ENCODE data around the gene CDK5RAP1.
"Not testable (repeated sequence)": the region's sequence is repeated elsewhere in the genome, so short reads cannot be mapped to it uniquely, and the experiment has no call there.

CDK5RAP1 gene

DNA sequence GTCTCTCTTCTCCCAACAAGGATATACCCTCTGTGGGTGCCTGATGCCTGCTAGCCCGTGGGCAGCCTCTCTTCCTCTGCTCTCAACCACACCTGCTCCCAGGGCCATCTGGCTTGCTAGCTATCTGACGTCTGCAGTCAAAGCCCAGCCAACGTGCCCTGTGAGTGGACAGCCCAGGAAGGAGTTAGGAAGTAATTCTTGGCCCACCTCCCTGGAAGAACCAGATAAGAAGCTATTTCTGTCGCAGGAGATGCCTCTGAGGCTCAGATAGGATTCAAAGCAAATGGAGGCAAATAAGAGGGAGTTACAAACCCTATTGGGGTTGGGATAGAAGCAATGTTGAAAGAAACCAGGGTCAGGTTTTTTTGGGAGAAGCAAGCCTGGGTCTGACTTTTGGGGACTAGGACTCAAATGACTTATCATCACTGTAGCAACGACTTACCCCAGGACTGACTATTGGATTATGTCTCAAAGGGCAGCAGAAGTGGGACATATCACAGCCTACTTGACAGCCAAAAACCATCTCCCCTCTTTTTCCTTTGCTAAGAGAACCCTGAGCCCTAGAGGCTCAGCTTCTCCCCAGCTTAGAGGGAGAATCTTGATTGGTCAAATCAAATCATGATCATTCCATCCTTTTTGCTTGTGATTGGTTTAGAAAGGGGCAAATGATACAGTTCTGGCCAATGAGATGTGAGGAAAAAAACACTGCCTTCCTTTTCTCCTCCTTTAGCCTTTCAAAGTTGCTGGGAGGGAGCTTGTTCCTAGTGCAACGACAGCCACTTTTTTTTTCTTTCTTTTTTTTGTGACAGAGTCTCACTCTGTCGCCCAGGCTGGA lies 18.0 kb upstream of the CDK5RAP1 start:
- no peak for DNase-seq

DNA sequence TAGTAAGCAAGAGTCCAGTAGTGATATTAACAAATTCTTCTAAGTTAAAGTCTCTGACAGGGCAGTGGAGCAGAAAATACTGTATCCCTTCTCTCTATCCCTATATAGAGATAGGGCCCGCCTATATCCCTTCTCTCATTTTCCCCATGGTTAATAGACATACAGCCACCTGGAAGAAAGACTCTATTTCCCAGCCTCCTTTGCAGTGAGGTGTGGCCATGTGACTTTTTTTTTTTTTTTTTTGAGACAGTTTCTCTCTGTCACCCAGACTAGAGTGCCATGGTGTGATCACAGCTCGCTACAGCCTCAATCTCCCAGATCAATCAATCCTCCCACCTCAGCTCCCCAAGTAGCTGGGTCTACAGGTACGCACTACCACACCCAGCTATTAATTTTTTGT lies 16.7 kb upstream of the CDK5RAP1 start:
- no peak for DNase-seq

DNA sequence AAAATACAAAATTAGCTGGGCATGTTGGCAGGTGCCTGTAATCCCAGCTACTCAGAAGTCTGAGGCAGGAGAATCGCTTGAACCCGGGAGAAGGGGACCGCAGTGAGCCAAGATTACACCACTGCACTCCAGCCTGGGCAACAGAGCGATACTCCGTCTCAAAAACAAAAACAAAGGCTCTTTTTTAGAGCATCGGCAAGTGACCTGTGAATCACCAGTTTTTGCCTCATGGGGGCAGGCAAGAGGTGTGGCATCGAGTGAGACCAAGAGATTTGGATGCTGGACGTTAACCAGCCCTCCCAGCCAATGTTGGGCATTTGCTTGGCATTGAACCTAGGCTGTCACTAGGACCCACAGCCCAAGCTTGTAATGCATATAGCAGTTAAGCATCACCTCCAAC lies 14.6 kb upstream of the CDK5RAP1 start:
- no peak for DNase-seq

DNA sequence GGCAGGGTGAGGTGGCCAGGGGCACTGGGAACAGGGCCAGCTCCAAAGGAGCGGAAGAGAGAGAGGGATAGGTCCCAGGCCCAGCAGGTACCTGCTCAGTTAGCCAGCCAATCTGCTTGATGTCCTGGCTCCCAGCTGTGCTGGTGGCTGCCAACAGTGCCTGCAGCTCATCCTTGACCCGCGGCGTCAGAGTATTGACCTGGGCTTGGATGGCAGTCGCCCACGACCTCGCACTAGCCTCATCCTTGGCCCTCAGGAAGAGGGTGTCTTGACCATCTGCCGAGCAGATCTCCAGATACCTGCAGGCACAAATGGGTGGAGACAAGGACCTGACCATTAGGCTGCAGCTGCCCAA lies 11.1 kb upstream of the CDK5RAP1 start:
- DNase-seq = no peak

DNA sequence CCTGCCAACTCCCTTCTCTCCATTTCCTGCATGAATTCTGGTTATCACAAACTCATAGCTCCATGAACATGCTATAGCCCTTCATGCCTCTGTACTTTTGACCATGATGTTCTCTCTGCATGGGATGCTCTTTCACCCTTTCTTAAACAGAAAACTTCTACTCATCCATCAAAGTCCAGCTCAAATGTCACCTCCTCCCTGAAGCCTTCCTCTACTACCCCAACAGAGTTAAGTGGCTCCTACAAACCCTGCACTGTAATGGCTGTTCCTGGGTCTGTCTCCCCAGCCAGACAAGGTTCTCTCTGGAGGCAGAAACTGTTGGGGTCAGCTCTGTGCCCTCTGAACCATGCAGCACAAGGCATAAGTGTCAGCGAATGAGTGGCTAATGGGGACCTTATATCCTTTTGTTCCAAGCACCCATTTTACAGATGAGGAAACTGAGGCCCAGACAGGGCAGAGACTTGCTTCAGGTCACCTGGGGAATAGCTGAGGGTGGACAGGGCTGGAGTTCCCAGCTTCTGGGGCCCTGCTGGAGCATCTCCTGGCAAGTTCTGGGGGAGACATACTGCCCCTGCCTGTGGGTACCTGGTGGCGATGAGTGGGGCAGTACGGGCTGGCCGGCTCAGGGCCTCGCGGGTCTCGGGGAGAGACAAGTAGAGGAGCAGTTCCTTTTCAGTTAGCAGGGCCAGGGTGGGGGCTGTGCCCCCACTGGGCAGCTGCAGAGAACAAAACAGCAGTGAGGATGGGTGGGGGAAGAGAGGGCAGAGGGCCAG lies 10.6 kb upstream of the CDK5RAP1 start:
- no peak for DNase-seq

DNA sequence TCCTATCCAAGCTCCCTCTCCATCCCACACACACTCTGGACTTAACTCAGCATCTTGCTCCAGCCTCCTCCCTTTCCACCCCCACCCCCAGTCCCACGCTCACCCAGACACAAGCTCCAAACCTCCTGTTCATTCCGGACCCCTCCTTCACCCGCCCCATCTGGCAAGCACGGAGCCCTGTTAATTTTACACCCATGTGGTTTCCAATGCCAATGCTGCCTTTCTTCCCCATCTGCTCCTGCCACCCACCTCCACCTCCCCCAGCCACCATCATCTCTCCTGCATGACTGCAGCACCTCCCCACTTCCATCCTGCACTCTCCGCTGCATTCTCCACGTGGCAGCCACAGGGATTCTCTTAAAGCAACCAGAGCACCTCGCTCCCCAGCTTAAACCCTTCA lies 9.9 kb upstream of the CDK5RAP1 start:
- DNase-seq = no peak

DNA sequence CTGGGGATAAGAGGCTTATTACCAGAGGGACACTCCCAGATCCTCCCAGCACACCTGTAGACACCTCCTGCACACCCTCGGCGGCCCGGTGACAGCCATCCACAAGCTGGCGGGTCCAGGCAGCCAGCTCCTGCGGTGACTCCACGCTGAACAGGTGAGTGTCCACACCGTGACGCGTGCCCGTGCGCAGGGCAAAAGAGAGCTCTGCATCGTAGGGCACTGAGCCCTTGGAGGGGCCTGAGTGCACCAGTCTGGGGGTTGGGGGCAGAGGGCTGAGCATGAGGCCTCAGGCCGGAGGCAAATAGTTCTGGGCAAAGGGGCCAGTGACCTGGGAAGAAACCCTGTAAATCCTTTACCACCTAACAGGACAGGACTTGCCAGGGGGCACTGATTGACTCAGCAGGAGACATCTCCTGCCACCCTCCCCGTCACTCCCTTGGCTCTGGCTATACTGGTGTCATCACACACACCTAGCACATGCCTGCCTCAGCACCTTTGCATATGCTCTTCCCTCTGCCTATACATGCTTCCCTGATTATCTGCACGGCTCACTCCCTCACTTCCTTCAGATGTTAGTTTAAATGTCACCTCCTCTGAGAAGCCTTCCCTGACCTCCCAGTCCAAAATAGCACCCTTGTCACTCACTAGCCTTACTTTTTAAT lies 8.9 kb upstream of the CDK5RAP1 start:
- no peak for DNase-seq

DNA sequence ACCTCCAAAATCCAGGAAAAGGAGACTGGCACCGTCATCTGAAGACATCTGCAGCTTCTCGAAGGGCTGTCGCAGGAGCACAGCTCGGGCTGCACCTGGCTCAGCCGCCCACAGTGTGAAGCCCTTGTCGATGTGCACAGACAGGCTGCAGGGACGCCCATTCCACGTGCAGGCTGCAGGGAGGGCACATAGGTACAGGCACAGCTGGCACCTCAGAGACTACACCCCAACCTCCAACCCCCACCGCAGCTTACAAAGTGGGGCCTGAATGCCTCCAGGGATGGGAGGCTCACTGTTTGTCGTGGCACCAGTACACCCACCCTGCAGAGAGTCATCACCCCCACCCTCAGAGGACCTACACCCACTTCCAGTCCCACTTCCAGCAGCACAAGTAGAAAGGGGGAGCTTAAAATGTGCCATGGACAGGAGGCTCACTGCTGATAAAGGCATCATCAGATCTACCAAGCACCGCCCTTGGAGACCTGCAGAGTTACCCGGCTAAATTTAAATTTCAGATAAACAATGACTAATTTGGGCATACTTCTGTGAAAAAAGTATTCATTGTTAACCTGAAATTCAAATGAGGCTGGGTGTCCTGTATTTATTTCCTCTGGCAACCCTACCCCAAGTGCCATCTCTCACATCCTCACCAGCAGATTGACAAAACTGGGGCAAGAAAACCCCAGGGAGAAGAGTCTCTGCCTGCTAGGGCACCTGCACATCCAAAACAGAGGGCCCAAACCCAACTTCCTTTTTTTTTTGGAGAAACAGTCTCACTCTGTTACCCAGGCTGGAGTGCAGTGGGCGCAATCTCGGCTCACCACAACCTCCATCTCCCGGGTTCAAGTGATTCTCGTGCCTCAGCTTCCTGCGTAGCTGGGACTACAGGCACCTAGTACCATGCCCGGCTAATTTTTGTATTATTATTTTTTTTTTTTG lies 7.7 kb upstream of the CDK5RAP1 start:
- no peak for DNase-seq

DNA sequence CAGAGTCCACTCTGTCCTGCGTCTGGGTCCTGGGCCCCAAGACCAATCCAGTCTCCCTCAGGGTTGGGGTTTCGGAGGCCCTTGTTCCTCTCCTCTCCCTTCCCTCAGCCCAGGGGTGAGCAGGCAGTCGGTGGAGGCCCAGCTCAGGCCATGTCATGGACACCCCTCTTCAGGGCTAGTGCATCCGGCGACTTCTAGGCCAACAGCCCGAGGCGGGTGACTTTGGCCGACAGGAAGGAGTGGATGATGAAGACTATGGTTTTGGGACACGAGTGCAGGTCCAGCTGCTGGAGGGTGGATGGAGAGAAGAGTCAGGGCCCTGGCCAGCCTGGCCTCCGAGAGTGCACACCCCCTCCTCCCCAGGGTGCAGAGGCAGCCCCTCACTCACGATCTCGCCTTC lies 7.0 kb upstream of the CDK5RAP1 start:
- no peak for DNase-seq

DNA sequence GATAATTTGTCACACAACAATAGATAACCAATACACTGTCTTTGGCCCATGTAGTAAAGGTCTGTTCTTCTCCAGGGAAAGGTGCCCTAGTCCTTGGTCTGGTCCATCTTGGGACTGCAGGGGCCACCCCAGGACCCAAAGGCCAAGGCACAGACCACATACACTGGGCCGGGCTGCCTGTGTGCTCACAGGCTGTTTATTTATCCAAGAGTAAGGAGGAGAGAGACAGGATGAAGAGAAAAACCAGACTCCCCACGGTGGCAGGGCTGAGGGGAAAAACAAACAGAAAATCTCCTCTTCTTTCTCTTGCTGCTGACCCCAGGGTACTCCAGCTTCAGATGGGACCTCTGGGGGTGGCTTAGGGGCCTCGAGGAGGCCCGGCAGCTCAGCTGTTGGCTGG lies 6.5 kb upstream of the CDK5RAP1 start:
- DNase-seq = no peak

DNA sequence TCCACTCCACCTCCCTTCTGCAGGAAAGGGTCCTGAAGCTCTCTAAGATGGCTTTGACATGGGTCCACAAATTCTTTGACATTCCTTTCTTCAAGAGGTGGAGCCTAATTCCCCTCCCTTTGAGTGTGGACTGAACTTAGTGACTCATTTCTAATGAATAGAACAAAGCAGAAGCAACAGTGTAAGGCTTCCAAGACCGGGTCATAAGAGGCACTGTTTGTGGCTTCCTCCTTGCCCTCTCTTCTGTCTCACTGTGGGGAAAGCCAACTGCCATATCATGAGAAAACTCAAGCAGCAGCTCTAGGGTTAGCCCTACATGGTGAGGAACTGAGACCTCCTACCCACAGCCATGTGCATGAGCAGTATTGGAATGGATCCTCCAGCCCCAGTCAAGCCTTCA lies 5.9 kb upstream of the CDK5RAP1 start:
- no peak for DNase-seq

DNA sequence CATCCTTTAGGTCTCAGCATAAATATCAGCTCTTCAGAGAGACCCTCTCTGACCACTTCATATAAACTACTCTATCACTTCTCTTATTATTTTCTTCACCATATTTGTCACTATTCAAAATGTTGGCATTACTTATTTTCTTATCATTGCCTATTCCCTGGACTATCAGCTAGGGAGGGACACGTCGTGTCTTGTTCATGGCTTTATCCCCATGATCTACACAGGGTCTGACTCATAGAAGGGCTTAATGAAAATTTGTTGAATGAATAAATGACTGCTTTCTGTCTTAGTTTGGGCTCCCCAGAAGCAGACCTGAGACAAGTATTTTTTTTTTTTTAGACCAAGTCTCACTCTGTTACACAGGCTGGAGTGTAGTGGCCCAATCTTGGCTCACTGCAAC lies 3.0 kb upstream of the CDK5RAP1 start:
- no peak for DNase-seq

DNA sequence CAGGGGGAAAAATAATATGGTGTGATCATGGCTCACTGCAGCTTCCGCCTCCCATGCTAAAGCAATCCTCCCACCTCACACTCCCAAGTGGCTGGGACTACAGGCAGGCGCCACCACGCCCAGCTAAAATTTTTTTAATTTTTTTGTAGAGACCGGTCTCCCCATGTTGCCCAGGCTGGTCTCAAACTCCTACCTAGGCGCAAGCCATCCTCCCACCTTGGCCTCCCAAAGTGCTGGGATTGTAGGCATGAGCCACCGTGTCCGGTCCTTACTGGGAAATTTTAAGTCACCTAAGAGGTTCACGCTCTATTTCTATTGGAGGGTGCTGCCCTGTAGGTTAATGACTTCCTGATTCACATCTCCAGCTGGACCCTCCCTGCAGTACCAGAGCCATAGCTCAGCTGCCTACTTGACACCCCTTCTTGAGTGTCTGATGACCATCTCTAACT lies 626 bp upstream of the CDK5RAP1 start:
- DNase-seq = peak; percentile 5 to 13

DNA sequence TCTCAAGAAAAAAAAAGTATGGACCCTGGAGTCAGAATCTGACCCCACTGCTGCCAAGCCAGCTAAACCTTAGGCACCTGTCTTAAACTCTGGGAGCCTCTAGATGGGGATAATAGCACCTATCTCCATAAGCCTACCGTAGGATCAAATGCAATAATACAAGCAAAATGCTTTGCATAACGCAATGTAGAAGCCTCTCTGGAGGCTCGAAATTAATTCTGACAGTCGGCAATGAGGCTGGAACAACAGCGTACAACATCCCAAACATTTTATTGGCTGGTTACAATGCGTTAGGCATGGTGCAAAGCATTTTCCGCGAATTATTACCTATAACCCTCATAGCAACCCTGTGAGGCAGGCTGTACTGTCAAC lies 521 bp downstream of the CDK5RAP1 start:
- DNase-seq = peak in 1 of 2 experiments; percentile 2

DNA sequence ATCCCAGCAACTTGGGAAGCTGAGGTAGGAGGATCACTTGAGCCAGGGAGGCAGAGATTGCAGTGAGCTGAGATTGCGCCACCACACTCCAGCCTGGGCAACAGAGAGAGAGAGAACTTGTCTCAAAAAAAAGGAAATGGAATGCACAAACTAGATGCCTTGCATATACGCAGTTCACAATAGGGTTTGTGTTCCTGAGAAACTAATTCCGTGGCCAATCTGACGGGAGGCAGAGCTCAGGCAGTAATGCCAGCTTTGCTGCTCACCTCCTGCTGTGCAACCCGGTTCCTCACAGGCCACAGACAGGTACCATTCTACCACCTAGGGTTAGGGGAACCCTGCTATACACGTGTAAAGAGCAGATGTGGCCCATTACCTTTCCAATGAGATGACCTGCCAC lies 1.4 kb downstream of the CDK5RAP1 start:
- no peak for DNase-seq

DNA sequence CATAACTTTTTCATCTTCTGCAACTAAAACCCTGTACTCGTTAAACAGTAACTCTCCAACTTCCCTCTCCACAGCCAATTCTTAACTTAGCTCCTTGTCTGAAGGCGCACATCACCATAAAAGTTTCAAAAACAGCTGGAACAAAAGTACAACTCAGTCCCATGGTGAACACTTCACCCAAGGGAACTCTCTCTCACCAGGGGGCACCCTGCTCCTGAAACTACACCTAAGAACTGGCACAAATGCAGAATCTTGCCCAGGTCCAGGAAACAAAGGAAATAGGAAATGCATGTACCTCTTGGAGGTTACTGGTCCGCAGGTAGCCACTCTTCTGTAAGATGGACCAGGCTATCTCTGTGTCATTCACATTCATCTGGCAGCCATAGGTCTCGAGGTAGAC lies 6.6 kb downstream of the CDK5RAP1 start:
- no peak for DNase-seq

DNA sequence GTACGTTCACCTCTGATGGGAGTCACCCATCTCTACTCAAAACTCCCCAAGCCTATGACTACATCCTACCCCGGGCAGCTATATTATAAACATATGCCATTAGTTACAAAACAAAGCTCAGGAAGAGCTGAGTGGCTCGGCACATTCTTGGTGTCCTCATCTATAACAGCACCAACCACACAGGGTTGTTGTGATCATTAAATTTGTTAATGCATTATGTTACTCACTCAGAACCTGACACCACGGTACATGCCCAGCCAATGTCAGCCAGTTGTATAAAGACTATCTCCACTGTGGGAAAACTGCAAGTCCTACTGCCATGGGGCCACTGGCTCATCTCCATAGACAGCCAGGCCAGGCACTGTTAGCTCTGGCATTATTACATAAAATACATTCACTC lies 7.7 kb downstream of the CDK5RAP1 start:
- DNase-seq = no peak

DNA sequence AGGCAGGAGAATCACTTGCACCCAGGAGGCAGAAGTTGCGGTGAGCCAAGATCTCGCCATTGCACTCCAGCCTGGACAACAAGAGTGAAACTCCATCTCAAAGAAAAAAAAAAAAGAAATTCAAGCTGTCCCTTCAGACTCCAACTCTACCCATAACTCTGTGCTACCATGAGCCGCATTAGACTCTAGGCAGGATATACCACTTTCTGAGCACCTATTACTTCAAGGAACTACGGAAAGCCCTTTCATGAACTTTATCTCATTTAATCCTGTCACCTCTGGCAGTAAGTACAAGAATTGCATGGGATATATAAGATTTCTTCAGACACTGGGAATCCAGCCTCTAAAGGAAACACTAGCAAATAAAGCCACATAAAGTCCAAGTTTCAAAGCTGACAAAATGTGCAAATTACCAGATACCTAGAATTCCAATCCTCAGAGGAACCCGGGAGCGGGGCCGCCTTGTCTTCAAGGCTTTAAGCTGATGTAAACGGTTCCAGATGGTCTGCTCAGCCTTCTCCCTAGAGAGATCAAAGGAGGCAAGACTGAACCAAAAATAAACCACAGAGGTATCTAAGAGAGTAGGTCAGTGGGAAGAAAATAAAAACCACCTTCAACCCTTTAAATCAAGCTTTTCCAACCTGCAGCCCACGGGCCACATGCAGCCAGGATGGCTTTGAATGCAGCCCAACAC lies 9.4 kb downstream of the CDK5RAP1 start:
- no peak for DNase-seq

DNA sequence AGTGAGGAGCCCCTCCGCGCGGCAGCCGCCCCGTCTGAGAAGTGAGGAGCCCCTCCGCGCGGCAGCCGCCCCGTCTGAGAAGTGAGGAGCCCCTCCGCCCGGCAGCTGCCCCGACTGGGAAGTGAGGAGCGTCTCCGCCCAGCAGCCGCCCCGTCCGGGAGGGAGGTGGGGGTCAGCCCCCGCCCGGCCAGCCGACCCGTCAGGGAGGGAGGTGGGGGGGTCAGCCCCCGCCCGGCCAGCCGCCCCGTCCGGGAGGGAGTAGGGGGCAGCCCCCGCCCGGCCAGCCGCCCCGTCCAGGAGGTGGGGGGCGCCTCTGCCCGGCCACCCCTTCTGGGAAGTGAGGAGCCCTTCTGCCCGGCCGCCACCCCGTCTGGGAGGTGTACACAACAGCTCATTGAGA lies 12.0 kb downstream of the CDK5RAP1 start:
- DNase-seq = not testable (repeated sequence)

DNA sequence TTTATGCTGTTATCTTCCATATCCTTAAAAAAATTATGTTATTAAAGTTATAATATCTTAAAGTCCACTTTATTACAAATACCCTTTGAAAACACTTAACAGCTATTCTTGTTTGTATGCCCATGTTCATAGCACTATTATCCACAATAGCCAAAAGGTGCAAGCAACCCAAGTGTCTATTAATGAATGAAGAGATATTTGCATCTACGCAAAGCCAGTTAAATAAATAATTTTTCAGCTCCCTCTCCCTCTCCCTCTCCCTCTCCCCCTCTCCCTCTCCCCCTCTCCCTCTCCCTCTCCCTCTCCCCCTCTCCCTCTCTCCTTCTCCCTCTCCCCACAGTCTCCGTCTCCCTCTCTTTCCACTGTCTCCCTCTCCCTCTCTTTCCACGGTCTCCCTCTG lies 13.1 kb downstream of the CDK5RAP1 start:
- DNase-seq = no peak

DNA sequence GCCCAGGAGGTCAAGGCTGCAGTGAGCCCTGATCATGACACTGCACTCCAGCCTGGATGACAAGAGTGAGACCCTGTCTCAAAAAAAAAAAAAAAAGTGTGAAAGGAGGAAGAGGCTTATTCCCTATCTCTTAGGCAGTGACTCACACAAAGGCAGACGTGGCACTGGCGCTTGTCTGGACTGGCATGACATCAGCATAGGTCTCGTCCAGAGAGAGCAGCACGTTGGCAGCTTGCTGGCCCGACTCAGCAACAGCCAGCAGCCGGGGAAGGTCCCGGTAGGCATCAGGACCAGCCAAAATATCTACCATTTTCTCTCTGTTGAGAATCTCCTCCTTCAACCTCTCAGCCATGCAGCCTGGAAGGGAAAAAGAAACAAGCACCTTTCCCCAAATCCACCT lies 14.1 kb downstream of the CDK5RAP1 start:
- DNase-seq = no peak

DNA sequence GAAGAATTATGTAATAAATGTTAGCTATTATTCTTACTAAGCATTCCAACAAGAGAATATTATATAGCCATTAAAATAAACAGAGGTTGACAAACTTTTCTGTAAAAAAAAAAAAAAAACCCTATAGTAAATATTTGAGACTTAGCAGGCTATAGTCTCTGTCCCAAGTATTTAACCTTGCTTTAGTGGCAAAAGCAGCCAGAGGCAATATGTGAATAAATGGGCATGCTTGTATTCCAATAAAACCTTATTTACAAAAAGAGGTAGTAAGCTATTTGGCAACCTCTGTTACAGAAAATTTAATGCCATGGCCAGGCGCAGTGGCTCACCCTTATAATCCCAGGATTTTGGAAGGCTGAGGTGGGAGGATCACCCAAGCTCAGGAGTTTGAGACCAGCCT lies 14.6 kb downstream of the CDK5RAP1 start:
- no peak for DNase-seq

All from activated CD4-positive, alpha-beta T cell treated with anti-CD3 and anti-CD28 coated beads, Interleukin-2, amount 50 U/mL, for 48 hours (primary cell).